ENCODE measurements around the gene FOXC1.

The FOXC1 gene

DNA sequence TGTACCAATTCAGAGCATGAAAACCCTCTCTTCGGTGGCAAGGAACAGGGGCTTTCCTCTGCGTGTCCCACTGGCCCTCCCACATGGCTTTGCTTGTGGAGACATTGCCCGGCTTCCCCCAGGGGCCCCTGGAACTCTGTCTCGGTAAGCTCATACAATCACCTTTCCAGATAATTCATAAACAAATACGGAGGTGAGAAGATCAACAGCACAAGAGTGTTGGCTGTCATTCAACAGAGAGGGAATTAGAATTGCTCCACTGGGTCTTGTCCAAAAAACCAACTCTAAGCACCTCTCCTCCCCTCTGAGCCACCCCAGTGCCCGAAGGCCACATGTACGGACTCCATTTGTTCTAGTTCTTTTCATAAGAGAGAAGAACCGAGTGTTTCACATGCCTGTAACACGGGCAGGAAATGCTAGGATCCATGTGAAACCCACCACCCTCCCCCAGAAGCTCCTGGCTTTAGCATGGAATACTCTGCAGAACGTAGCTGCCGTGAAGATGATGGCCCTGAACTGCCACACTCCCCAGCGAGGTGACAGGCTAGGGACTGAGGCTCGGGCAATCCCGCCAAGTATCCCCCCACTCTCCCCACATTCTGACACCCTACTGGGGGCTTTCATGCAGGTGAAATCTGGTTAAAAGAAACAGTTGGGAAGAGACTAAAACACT, 24.6 kb upstream of the FOXC1 start:
- DNase-seq (ENCODE audit: low spot score), result no peak

DNA sequence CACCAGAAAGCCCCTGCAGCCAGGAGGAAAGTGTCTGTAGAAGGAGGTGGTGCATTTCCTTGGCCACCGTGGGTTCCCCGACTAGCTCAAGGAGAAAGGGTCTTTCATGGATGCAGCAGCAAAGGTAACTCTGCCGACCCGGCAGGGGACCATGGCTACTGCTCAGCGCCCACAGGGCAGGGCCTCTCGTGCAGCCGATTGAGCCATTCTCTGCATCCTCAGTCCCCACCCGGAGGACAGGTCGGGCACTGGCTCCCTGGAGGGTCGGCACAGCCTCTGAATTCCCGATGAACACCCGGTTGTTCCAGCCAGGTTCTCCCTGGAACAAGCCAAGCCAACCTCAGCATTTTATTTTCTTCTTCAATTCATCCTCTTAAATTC, 24.1 kb upstream of the FOXC1 start:
- no peak for DNase-seq (ENCODE audit: low spot score)

DNA sequence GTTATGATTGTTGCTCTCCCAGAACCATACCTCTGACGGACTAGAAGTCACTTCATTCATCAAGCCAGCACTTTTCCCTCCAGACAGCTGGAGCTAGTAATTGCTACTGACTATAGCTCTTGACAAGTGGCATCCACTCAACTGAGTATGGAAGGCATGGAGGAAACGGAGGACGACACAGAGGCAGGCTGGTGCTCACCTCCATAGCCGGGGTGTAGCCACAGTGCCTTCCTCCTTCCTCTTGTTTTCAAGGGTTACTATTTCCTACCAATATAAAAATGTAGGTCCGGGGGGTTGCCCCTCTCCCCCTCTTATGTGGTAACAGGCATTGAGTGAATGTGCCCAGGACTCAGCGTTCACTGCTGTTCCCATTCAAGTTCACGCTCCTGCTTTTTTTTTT, 23.5 kb upstream of the FOXC1 start:
- no peak for DNase-seq (ENCODE audit: low spot score)

GRCh38 chr6:1586861-1587450, 22.8 kb upstream of the FOXC1 start:
- DNase-seq (ENCODE audit: low spot score), result no peak

DNA sequence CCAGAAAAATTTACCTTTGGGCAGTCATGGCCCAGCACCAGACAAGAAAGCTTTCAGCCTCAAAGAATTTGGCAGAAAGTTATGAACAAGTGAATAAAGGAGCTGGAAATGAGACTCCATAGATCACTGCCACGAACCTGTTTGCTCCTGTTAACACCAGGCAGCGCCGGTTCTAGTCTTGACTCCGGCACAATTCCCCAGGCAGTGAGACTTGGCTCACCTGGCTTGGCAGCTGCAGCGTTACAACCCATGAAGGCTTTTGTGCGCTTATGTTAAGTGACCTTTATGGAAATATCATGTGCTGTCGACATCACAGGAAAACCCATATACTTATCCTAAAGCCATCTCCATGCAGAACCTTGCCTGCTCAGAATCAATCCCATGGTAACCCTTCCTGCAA, 22.2 kb upstream of the FOXC1 start:
- DNase-seq (ENCODE audit: low spot score), result no peak

DNA sequence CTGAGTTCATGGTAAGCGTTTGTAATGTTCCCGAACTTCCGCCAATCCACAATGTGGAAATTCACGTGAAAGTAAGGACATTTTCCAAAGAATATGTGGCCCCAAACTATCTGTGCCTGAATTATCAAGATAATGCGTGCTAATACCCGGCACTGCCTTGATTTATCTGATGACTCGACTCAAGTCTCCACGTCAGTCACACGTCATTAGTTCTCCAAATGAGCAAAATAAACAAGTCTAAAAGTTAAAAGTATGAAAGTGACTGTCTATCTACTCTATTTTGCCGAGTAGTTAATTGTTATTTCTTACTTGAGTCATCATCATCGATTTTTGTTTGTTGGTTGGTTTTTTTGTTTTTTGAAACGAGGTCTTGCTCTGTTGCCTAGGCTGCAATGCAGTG, 21.7 kb upstream of the FOXC1 start:
- DNase-seq (ENCODE audit: low spot score), result no peak

DNA sequence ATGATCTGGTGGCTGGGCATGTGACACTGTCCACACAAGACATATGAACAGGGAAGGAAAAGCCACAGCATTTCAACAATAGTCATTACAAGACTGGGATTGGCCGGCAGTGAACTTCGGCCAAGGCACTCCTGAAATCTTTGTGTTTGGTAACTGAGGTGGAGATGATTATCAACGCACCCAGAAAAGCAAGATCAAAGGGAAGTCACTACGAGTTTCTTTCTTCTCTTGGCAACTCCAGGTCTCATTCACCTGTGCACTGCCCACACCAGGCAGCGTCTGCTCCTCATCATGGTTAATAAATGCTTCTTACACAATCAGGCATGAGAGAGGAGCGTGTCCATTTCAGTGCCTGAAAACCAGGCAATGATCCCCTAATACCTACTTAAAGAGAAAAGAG, 20.5 kb upstream of the FOXC1 start:
- no peak for DNase-seq (ENCODE audit: low spot score)

DNA sequence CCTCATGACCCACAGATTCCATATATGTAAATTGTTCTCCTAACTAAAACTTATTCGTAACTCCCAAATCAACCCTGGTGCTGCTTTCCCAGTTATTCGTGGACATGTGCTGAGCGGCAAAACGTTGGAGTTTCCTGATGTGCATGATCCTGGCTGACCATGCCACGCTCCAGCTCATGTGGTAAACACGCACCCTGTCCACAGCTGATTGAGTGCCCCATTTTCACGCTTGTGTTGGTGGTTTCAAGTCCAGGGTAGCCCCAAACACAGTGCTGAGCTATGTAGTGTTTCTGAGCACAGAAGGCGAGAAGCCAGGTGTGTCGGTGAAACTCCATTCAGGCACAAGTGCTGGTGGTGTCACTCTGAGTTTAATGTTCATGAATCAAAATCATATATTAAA, 19.1 kb upstream of the FOXC1 start:
- DNase-seq (ENCODE audit: low spot score), result no peak

GRCh38 chr6:1591243-1591642, 18.5 kb upstream of the FOXC1 start:
- no peak for DNase-seq (ENCODE audit: low spot score)

DNA sequence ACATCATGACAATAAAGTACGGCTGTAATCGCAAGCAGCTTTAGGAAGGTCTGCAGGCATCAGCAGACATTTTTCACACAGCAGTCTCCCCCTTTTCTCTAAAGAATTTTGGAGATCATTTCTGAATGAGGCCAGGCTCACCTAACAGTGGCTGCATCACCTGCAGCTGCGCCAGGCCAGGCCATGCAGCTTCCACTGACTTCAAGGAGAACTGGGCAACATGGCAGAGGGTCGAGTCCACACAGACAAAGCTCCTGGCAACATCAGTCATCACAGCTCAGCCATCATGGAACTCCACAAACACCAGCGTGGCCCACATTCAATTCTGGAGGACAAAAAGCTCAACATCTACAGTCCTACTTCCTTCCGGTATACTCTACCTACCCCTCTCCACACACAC, 17.8 kb upstream of the FOXC1 start:
- no peak for DNase-seq (ENCODE audit: low spot score)

DNA sequence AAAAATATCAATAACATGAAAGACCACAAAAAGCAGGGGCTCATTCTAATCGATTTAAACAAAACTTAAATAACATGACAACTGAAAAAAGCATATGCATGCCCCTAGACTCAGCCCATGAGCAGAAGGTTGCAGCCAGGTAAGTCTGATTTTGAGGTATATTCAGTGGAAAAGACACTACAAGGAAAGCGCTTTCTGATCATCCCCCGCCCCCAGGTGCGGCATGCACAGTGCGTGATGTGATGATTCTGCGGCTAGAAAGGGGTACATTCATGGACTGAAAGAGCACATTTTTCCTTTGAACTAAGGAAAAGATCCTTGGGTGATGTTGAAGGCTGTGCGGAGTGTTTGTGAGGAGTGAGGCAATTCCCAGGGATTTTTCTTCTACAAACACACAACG, 16.9 kb upstream of the FOXC1 start:
- DNase-seq (ENCODE audit: low spot score), result no peak

DNA sequence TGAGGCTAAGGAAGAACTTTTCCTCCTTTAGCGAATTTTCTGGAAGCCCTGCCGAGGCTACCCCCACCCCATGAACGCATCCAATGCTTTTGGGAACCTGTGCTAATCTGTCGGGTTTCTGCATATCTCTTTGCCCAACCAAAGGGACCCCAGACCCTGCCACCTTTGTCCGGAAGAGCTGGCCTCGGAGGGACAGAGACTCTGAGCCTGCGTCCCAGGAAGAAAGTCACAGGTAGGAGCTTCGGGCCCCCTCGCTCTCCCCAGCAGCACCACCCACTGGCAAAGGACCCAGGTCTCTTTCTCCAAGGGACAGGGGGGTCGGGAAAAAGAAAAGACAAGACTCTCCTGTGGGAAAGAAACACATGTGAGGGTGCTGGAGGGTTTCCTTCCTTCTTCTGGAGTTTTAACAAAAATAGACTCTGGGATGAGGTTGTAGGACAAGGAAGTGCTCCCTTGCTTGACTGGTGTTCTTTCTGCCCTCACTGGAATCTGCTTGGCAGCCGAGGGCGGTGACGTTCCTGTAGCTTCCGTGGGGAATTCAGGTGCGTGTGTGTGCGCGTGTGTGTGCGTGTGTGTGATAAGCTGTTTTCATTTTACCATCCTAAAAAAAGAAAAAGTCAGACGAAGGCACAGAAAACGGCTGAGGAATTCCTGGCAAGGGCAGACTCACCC, 16.3 kb upstream of the FOXC1 start:
- no peak for DNase-seq (ENCODE audit: low spot score)

DNA sequence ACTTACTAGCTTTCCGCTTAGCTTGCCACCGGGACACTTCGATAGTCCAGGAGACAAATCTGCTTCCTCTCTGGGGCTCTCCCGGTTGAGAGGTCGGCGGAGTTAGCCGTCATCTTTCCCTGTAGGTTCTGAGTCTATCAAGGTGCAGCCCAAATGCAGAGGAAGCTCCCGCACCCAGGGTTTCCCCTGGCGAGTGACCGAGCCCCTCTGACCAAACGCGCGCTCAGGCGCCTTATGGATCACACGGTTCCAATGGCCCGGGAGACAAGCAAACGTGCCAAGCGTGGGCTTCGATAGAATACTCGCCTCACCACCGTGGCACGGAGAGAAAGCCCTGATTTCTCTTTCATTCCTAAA, 15.8 kb upstream of the FOXC1 start:
- DNase-seq (ENCODE audit: low spot score), result no peak

DNA sequence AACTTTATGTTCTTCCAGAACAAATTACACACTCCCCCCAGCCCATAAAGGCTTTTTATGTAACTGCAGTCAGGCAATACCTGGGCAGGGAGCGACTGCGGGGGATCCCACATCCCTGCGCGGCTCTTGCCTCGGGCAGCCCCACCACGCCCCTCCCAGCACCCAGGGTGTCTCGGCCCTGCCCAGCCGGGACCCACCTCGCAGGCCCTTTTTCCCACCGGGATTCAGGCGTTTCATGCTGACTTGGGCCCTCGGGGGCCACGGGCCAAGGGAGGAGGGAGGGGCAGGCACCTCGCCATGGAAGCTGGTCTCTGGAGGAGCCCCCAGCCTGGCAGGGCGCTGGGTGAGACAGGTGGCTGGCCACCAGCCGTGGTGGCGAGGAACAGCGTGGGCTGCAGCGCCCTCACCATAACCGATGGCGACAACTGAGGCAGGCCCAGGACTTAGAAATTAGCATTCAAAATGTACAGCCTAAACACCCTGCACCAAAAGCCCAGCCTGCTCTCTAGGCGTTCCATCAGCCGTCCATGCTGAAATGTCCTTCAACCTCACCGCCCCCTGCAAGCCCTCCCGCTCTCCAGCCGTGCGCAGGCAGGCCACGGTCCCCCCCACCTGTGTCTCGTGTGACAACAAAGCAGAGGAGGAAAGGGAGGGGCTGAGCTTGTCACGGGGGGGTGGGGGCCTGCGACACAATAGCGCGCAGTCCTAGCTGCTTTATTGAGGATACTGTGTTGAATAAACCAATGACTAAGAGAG, 15.1 kb upstream of the FOXC1 start:
- no peak for DNase-seq (ENCODE audit: low spot score)

DNA sequence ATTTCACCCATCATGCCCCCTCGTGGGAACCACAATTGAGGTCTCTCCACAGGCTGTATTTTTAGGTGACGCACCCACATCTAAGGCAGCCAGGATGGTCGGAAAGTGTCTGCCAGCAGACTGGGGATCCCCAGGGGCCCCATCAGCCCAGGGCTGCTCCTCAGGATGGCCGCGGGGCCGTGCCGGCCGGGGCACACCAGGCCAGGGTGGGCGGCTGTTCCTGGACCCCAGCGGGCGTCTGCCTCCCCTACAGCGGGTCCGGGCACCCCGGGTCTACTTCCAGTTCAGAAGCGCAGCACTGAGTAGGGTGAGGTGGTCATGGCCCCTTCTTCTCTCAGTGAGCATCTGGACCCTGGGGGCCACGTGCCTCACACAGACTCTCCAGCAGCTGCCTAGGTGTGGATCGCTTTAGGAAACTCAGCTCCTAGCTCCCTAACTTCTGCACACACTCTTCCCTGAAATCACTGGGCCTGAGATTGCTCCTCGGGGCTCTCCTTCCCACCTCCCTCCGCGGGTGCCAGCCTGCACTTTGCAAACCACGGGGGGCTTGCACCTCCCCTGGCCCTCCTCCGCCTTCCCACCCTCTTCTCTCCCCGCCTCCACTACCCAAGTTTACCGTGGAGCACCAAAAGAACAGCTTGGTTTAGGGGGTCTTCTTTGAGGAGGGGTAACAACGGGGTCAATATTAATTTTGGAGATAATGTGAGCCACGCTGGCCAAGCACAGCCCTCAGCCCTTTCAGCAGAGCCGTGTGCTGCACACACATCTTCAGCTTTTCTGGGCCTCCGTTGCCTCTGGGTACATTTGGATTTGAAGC, 14.2 kb upstream of the FOXC1 start:
- no peak for DNase-seq (ENCODE audit: low spot score)

GRCh38 chr6:1596088-1596852, 13.4 kb upstream of the FOXC1 start:
- DNase-seq (ENCODE audit: low spot score), result peak; percentile 47

DNA sequence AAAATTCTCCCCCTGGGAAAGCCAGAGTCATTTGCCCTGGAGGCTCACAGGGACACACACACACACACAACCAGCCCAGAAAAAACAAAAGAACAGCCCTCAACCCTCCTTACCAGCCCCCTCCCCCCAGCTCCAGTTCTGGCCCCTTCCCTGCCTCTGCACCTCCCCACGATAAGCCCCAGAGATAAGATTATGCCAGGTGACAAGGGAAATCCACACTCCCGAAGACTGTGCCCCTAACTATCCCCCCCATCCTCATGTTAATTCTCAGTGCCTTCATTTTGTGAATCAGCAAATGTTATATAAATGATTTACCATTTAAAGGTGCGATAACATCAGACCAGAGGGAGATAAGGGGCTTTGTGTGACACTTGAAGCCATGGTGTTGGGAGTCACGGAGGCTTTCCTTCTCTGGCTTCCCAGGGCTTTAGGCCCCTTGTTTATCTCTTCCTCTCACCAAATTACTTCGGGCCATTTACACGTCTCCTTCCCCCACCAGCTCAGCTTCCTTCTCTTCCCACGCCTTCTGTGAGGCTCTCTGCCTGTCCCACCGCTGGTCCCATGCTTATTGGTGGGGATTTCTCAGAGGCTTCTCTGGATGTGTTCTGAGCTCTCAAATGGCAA, 12.5 kb upstream of the FOXC1 start:
- DNase-seq (ENCODE audit: low spot score), result no peak

GRCh38 chr6:1597924-1598323, 11.8 kb upstream of the FOXC1 start:
- DNase-seq (ENCODE audit: low spot score), result no peak

- DNase-seq (ENCODE audit: low spot score), result no peak
Observed at GRCh38 chr6:1598433-1598832, 11.3 kb upstream of the FOXC1 start.

DNA sequence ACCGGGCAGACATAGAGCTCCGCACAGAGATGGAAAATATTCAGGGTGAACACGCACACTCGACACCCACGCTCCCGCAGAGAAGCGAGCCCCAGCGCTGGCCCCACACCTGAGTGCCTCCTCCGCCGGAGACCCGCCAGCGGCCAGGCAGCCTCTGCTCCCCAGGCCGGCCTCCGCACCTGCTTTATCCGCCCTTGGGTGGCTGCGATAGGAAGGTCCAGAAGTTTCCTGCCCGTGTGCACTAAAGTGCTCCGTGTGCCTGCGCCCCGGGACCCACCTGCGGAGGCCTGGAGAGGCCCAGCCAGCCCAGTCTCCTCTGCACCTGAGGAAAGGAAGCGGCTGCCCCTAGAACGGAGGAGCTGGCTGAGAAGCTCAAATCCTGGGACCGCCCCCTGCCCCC, 10.8 kb upstream of the FOXC1 start:
- no peak for DNase-seq (ENCODE audit: low spot score)

- no peak for DNase-seq (ENCODE audit: low spot score)
Observed at GRCh38 chr6:1599469-1599868, 10.2 kb upstream of the FOXC1 start.
